ENCODE results near the gene RECQL5. TPM values are rescaled to one million over a fixed set of nuclear protein-coding genes. Genes with fewer than 3 reads are reported as not detected.

The RECQL5 gene
- total RNA-seq, 4 donors from 2014 or later: 35.3 to 129 (median 63.6) TPM

GRCh38 chr17:75617675-75618074, 49.3 kb downstream of the RECQL5 start:
- no CpG with 5 or more reads among the region's 11 CpGs for whole genome bisulfite sequencing
- no peak for TF ChIP-seq CTCF (IDR thresholded peaks at IDR 0.05)
- TF ChIP-seq POLR2AphosphoS5 (IDR thresholded peaks at IDR 0.05): no peak
- TF ChIP-seq EP300 (IDR thresholded peaks at IDR 0.05): no peak
- TF ChIP-seq POLR2A (IDR thresholded peaks at IDR 0.05): no peak
- no peak for DNase-seq (ENCODE audit: low spot score in 2 of 2)
- H3K4me3 ChIP-seq: no peak overlapping the region
- no peaks in the 10 kb centered on the region for H3K4me1 ChIP-seq
- H3K27ac ChIP-seq: no peak overlapping the region
- no peaks in the 10 kb centered on the region for H3K9me3 ChIP-seq
- no peaks in the 10 kb centered on the region for H3K27me3 ChIP-seq
- H3K36me3 ChIP-seq: peaks cover 79% of the 10 kb centered on the region

GRCh38 chr17:75617218-75617617, 49.7 kb downstream of the RECQL5 start:
- Histone ChIP-seq H3K27ac (no peak overlapping the region), H3K9me3 (no peaks in the 10 kb centered on the region), H3K27me3 (no peaks in the 10 kb centered on the region), H3K36me3 (peaks cover 82% of the 10 kb centered on the region), H3K4me1 (no peaks in the 10 kb centered on the region), H3K4me3 (no peak overlapping the region)
- TF ChIP-seq POLR2A (IDR thresholded peaks at IDR 0.05) (no peak), EP300 (IDR thresholded peaks at IDR 0.05) (no peak), POLR2AphosphoS5 (IDR thresholded peaks at IDR 0.05) (no peak), CTCF (IDR thresholded peaks at IDR 0.05) (no peak)
- no peak for DNase-seq (ENCODE audit: low spot score in 2 of 2)
- 94% methylated on average over 12 of the region's 16 CpGs for WGBS

- no peaks in the 10 kb centered on the region for H3K4me1 ChIP-seq
- H3K4me3 ChIP-seq: no peak overlapping the region
- peaks cover 82% of the 10 kb centered on the region for H3K36me3 ChIP-seq
- no peak for DNase-seq (ENCODE audit: low spot score in 2 of 2)
- no peak for TF ChIP-seq CTCF (IDR thresholded peaks at IDR 0.05)
- TF ChIP-seq POLR2A (IDR thresholded peaks at IDR 0.05): no peak
- TF ChIP-seq POLR2AphosphoS5 (IDR thresholded peaks at IDR 0.05): no peak
- TF ChIP-seq EP300 (IDR thresholded peaks at IDR 0.05): no peak
- 83% methylated on average over 11 of the region's 24 CpGs for whole genome bisulfite sequencing
- no peaks in the 10 kb centered on the region for H3K9me3 ChIP-seq
- H3K27me3 ChIP-seq: no peaks in the 10 kb centered on the region
- no peak overlapping the region for H3K27ac ChIP-seq
These were observed 50.3 kb downstream of the RECQL5 start for GRCh38 chr17:75616521-75617122.

- peaks cover 73% of the 10 kb centered on the region for H3K36me3 ChIP-seq
- DNase-seq (ENCODE audit: low spot score in 2 of 2): no peak
- no peaks in the 10 kb centered on the region for H3K9me3 ChIP-seq
- H3K4me1 ChIP-seq: no peaks in the 10 kb centered on the region
- TF ChIP-seq POLR2A (IDR thresholded peaks at IDR 0.05) (no peak), POLR2AphosphoS5 (IDR thresholded peaks at IDR 0.05) (no peak), CTCF (IDR thresholded peaks at IDR 0.05) (no peak), EP300 (IDR thresholded peaks at IDR 0.05) (no peak)
- WGBS: 93% methylated on average over 10 of the region's 11 CpGs
- no peak overlapping the region for H3K4me3 ChIP-seq
- H3K27me3 ChIP-seq: no peaks in the 10 kb centered on the region
- no peak overlapping the region for H3K27ac ChIP-seq
These were observed 51.7 kb downstream of the RECQL5 start for GRCh38 chr17:75615301-75615700.

- TF ChIP-seq POLR2AphosphoS5 (IDR thresholded peaks at IDR 0.05) (no peak), POLR2A (IDR thresholded peaks at IDR 0.05) (no peak), EP300 (IDR thresholded peaks at IDR 0.05) (no peak)
- Histone ChIP-seq H3K27me3 (no peaks in the 10 kb centered on the region), H3K4me3 (no peak overlapping the region), H3K9me3 (no peaks in the 10 kb centered on the region), H3K4me1 (no peaks in the 10 kb centered on the region), H3K36me3 (peaks cover 70% of the 10 kb centered on the region), H3K27ac (no peak overlapping the region)
- 91% methylated on average over 9 of the region's 19 CpGs for WGBS
- no peak for DNase-seq (ENCODE audit: low spot score in 2 of 2)
These were observed 52.2 kb downstream of the RECQL5 start for GRCh38 chr17:75614556-75615270.
